ENCODE results near the gene C20orf202.

GRCh38 chr20:1160496-1160895, 42.8 kb upstream of the C20orf202 start:
- TF ChIP-seq CTCF (conservative IDR thresholded peaks at IDR 0.05 in 1 of 2, IDR thresholded peaks at IDR 0.05 in 1 of 2; ENCODE audit: extremely low read depth in 1 of 2, insufficient read depth in 1 of 2, low read depth in 1 of 2, low read length in 2 of 2): no peak
- TF ChIP-seq EZH2 (IDR thresholded peaks at IDR 0.05; ENCODE audit: borderline replicate concordance, low read length): no peak
